Endothelial cell of umbilical vein (primary cell): ENCODE results near the gene BCL2L14.

ENCODE experiments used
- EZH2 ChIP-seq: IDR thresholded peaks from 2 replicates; pipeline ENCODE4 v1.6.1; 2012; ENCODE audit warnings: borderline replicate concordance, low read depth, mild to moderate bottlenecking, moderate library complexity, low read length, inconsistent platforms; ENCODE audit not compliant: severe bottlenecking
- JUN ChIP-seq: IDR thresholded peaks from 2 replicates; pipeline ENCODE4 v1.6.1; 2011; ENCODE audit warnings: borderline replicate concordance, low read depth; ENCODE audit not compliant: insufficient read length, insufficient read depth
- MYC ChIP-seq: IDR thresholded peaks from one replicate; pipeline ENCODE4 v1.6.1; 2011; ENCODE audit warnings: mild to moderate bottlenecking, low read depth, low read length
- POLR2A ChIP-seq: IDR thresholded peaks from 2 replicates; pipeline ENCODE4 v1.6.1; 2012; ENCODE audit warnings: low read depth, mild to moderate bottlenecking, control low read depth, low read length
- POLR2AphosphoS5 ChIP-seq: IDR thresholded peaks from 2 replicates; pipeline ENCODE4 v1.6.1; 2012; ENCODE audit warnings: low read depth, mild to moderate bottlenecking, control low read depth, low read length, moderate library complexity; ENCODE audit not compliant: insufficient read depth
- TF ChIP-seq, protein P1 (sequence below), 2 donors: IDR thresholded peaks; 1 replicate in 1 of 2; 2 replicates in 1 of 2; pipeline ENCODE4 v1.5.1; 2011; ENCODE audit warnings: low read length in 2 of 2, mild to moderate bottlenecking in 2 of 2, moderate library complexity in 2 of 2, control low read depth in 1 of 2, inconsistent platforms in 1 of 2, low read depth in 1 of 2; ENCODE audit not compliant: insufficient read depth in 1 of 2; ENCODE audit errors: extremely low read depth in 1 of 2
- TF ChIP-seq, protein P2 (sequence below): IDR thresholded peaks from 2 replicates; pipeline ENCODE4 v1.6.1; 2011; ENCODE audit not compliant: insufficient read depth, insufficient read length

DNA sequence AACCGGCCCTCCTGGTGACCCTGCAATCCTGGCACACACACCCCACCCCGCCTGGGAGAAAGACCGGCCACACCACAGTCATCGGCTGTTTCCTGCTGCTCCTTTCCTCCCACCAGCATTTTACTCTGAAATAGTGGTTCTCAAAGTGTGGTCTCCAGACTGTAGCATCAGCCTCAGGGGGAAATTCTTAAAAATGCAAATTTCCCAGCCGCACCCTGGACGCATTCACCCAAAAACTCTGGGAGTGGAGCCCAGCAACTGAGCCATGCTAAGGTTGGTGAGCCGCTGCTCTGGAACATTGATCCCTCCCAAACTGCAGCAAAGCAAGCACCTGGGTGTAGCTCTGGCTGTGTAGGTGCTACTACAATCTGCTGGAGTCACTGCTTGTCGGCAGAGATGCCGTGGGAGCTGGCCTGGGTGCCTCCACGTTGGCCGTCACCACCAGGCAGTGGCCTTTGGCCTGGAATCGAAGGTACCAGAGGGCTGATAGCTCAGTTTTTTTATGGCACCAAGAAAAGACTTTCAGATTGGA is 38.4 kb upstream of the BCL2L14 start:
- TF ChIP-seq, protein P1, sequence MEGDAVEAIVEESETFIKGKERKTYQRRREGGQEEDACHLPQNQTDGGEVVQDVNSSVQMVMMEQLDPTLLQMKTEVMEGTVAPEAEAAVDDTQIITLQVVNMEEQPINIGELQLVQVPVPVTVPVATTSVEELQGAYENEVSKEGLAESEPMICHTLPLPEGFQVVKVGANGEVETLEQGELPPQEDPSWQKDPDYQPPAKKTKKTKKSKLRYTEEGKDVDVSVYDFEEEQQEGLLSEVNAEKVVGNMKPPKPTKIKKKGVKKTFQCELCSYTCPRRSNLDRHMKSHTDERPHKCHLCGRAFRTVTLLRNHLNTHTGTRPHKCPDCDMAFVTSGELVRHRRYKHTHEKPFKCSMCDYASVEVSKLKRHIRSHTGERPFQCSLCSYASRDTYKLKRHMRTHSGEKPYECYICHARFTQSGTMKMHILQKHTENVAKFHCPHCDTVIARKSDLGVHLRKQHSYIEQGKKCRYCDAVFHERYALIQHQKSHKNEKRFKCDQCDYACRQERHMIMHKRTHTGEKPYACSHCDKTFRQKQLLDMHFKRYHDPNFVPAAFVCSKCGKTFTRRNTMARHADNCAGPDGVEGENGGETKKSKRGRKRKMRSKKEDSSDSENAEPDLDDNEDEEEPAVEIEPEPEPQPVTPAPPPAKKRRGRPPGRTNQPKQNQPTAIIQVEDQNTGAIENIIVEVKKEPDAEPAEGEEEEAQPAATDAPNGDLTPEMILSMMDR (IDR thresholded peaks at IDR 0.05; ENCODE audit: extremely low read depth in 1 of 2, insufficient read depth in 1 of 2, low read depth in 1 of 2, low read length in 2 of 2), result no peak
- no peak for TF ChIP-seq EZH2
- TF ChIP-seq POLR2AphosphoS5, result no peak
- TF ChIP-seq MYC, result no peak
- no peak for TF ChIP-seq POLR2A
- TF ChIP-seq, protein P2, sequence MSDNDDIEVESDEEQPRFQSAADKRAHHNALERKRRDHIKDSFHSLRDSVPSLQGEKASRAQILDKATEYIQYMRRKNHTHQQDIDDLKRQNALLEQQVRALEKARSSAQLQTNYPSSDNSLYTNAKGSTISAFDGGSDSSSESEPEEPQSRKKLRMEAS, result no peak
- no peak for TF ChIP-seq JUN
